Left lung (tissue), 10 donors: ENCODE data around the gene CHRM5. TPM values are rescaled to one million over a fixed set of nuclear protein-coding genes. Genes with fewer than 3 reads are reported as not detected.

ENCODE experiments used
- ATAC-seq: fragments of 200-7000 bp; cut with Tn5 transposase; one replicate; pipeline ENCODE4 v1.9.1; 2020; ENCODE audit warnings: moderate library complexity
- DNase-seq, 4 donors: peaks; one replicate each; pipeline ENCODE4 v3.0.0-alpha.2; 2013 to 2020
- H3K27ac ChIP-seq, 2 donors: fragments of 200-600 bp; sonication (generic) in 1 of 2; one replicate each; pipeline versions ENCODE4 v1.5.0 to v1.8.0; 2020 to 2021
- H3K27me3 ChIP-seq, 2 donors: fragments of 200-600 bp; sonication (generic) in 1 of 2; one replicate each; pipeline versions ENCODE4 v1.5.0 to v1.8.0; 2020 to 2021
- H3K36me3 ChIP-seq, 2 donors: fragments of 200-600 bp; sonication (generic) in 1 of 2; one replicate each; pipeline versions ENCODE4 v1.5.0 to v1.8.0; 2020 to 2021
- H3K4me1 ChIP-seq, 2 donors: fragments of 200-600 bp; one replicate each; pipeline ENCODE4 v1.8.0; 2021
- H3K4me3 ChIP-seq, 2 donors: fragments of 200-600 bp; sonication (generic) in 1 of 2; one replicate each; pipeline versions ENCODE4 v1.5.0 to v1.8.0; 2020 to 2021; ENCODE audit warnings: mild to moderate bottlenecking in 1 of 2
- H3K9me3 ChIP-seq, 2 donors: fragments of 200-600 bp; sonication (generic) in 1 of 2; one replicate each; pipeline versions ENCODE4 v1.5.0 to v1.8.0; 2020 to 2021
- intact Hi-C, 2 donors: fragments of 100-400 bp; cut with DNase I; formaldehyde crosslinking; loops; one replicate each; pipeline versions ENCODE4 v1.11.2 to v1.14.2; 2022
- polyA plus RNA-seq, 6 donors: library from polyadenylated mRNA; unstranded; fragments of 120-200 nt; gene quantifications; one replicate each; pipeline ENCODE4 v1.2.1, GENCODE V29; 2013; ENCODE audit not compliant: insufficient read length in 6 of 6
- total RNA-seq, 2 donors: library from RNA; stranded (reverse); fragmentation: NEBNext Ultra II Directional; extraction: Animal tissue kit (Norgen Biotek cat#: 25700); gene quantifications; one replicate each; pipeline ENCODE4 v1.2.1, GENCODE V29; 2021
- TF ChIP-seq, protein P1 (sequence below), 2 donors: fragments of 200-600 bp; sonication (generic) in 1 of 2; IDR thresholded peaks; one replicate each; pipeline versions ENCODE4 v1.5.0 to v1.8.0; 2021; ENCODE audit warnings: antibody characterized with exemption in 2 of 2
- donor health status: DM: no; HTN: yes; CAD: no.
- donor health status: DM: no; HTN: no; CAD: no.

CHRM5 gene
- total and polyA plus RNA-seq, 8 donors = 0.15 to 0.61 (median 0.30) TPM; not detected in 2

GRCh38 chr15:34065261-34065660, 97.0 kb downstream of the CHRM5 start:
- H3K4me1 ChIP-seq = peaks cover 0 to 6% of the 10 kb centered on the region in 2 donors
- TF ChIP-seq, protein P1, sequence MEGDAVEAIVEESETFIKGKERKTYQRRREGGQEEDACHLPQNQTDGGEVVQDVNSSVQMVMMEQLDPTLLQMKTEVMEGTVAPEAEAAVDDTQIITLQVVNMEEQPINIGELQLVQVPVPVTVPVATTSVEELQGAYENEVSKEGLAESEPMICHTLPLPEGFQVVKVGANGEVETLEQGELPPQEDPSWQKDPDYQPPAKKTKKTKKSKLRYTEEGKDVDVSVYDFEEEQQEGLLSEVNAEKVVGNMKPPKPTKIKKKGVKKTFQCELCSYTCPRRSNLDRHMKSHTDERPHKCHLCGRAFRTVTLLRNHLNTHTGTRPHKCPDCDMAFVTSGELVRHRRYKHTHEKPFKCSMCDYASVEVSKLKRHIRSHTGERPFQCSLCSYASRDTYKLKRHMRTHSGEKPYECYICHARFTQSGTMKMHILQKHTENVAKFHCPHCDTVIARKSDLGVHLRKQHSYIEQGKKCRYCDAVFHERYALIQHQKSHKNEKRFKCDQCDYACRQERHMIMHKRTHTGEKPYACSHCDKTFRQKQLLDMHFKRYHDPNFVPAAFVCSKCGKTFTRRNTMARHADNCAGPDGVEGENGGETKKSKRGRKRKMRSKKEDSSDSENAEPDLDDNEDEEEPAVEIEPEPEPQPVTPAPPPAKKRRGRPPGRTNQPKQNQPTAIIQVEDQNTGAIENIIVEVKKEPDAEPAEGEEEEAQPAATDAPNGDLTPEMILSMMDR (IDR thresholded peaks at IDR 0.05) = no peak
- H3K36me3 ChIP-seq = no peaks in the 10 kb centered on the region
- H3K4me3 ChIP-seq = no peak overlapping the region
- DNase-seq = no peak
- ATAC-seq = no peak
- intact Hi-C loops = loop anchor here in 1 of 2 donors (10.0 kb wide), 1 partner anchor 150 kb away; the partner anchor contains the start of gene KATNBL1
- H3K27me3 ChIP-seq = no peaks in the 10 kb centered on the region
- no peak overlapping the region for H3K27ac ChIP-seq
- no peaks in the 10 kb centered on the region for H3K9me3 ChIP-seq

DNA sequence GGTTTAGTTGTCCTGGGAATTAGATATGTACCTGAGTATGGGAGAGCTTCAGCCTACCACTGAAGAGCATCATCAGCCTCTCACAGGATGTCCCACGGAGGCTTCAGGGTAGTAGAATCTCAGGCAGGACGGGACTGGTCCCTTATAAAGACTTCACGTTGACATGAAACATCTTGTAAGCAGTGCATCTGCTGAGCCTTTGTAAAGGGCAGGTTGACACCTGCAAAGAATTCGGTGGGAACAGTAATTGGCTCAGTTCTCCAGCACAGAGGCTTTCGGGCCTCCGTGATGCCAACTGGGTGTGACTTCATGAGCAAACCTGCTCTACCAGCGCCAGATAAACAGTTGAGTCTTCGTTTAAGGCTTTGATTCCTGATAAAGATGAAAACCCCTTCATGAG, 97.6 kb downstream of the CHRM5 start:
- Histone ChIP-seq H3K27me3 (no peaks in the 10 kb centered on the region), H3K27ac (no peak overlapping the region), H3K4me1 (peaks cover 0 to 6% of the 10 kb centered on the region in 2 donors), H3K36me3 (no peaks in the 10 kb centered on the region), H3K4me3 (no peak overlapping the region), H3K9me3 (no peaks in the 10 kb centered on the region)
- intact Hi-C loops = loop anchor here in 1 of 2 donors (10.0 kb wide), 1 partner anchor 149 kb away; the partner anchor contains the start of gene KATNBL1
- DNase-seq = no peak
- TF ChIP-seq, protein P1 (IDR thresholded peaks at IDR 0.05) = no peak
- no peak for ATAC-seq

- TF ChIP-seq, protein P1 (IDR thresholded peaks at IDR 0.05) = no peak
- Histone ChIP-seq H3K4me3 (no peak overlapping the region), H3K27me3 (no peaks in the 10 kb centered on the region), H3K36me3 (no peaks in the 10 kb centered on the region), H3K4me1 (no peaks in the 10 kb centered on the region), H3K9me3 (no peaks in the 10 kb centered on the region), H3K27ac (no peak overlapping the region)
- intact Hi-C loops = no loop called here
- ATAC-seq (no peak), DNase-seq (no peak)
These were observed 101.7 kb downstream of the CHRM5 start for GRCh38 chr15:34070003-34070402.

- Histone ChIP-seq H3K9me3 (no peaks in the 10 kb centered on the region), H3K4me1 (no peaks in the 10 kb centered on the region), H3K27ac (no peak overlapping the region), H3K27me3 (no peaks in the 10 kb centered on the region), H3K4me3 (no peak overlapping the region), H3K36me3 (no peaks in the 10 kb centered on the region)
- TF ChIP-seq, protein P1 (IDR thresholded peaks at IDR 0.05) = no peak
- intact Hi-C loops = no loop called here
- ATAC-seq = no peak
- DNase-seq = no peak
These were observed 108.5 kb downstream of the CHRM5 start for GRCh38 chr15:34076785-34077184.

GRCh38 chr15:34078900-34079299, 110.6 kb downstream of the CHRM5 start:
- Histone ChIP-seq H3K27me3 (no peaks in the 10 kb centered on the region), H3K9me3 (no peaks in the 10 kb centered on the region), H3K4me3 (no peak overlapping the region), H3K27ac (no peak overlapping the region), H3K36me3 (peaks cover 0 to 12% of the 10 kb centered on the region in 2 donors), H3K4me1 (no peaks in the 10 kb centered on the region)
- intact Hi-C loops = no loop called here
- TF ChIP-seq, protein P1 (IDR thresholded peaks at IDR 0.05) = no peak
- DNase-seq = no peak
- ATAC-seq = no peak
